GM12891 (cell line): Measurements from ENCODE around the gene FFAR2.
"Not testable (repeated sequence)": the region's sequence is repeated elsewhere in the genome, so short reads cannot be mapped to it uniquely, and the experiment has no call there.

Experiments used
- DNase-seq: peaks from one replicate; pipeline ENCODE4 v3.0.0; 2011; ENCODE audit warnings: low spot score; ENCODE audit not compliant: insufficient read length
- FAIRE-seq: peaks from 2 replicates; lab custom pipeline; 2011; peaks lifted over from hg19 to GRCh38; lab: Jason Lieb, UNC
- PAX5 ChIP-seq: IDR thresholded peaks from 2 replicates; pipeline ENCODE4 v1.6.1; 2011; ENCODE audit warnings: low read length, moderate library complexity, mild to moderate bottlenecking; ENCODE audit not compliant: insufficient read depth, severe bottlenecking
- POLR2A ChIP-seq: IDR thresholded peaks from 2 replicates; pipeline ENCODE4 v1.6.1; 2011; ENCODE audit warnings: low read depth, low read length, control low read depth
- POLR2AphosphoS5 ChIP-seq: IDR thresholded peaks from 2 replicates; pipeline ENCODE4 v1.6.1; 2011; ENCODE audit warnings: low read depth, low read length, control low read depth
- POU2F2 ChIP-seq: IDR thresholded peaks from 2 replicates; pipeline ENCODE4 v1.6.1; 2011; ENCODE audit warnings: low read depth, mild to moderate bottlenecking, control low read depth, low read length, moderate library complexity
- SPI1 ChIP-seq: IDR thresholded peaks from 2 replicates; pipeline ENCODE4 v1.6.1; 2011; ENCODE audit warnings: low read depth, low read length, control low read depth
- TAF1 ChIP-seq: IDR thresholded peaks from 2 replicates; pipeline ENCODE4 v1.6.1; 2011; ENCODE audit warnings: low read depth, low read length, control low read depth

FFAR2 gene

GRCh38 chr19:35408284-35409171, 39.5 kb upstream of the FFAR2 start:
- DNase-seq (no peak), FAIRE-seq (peak; percentile 89)

GRCh38 chr19:35409191-35409590, 38.9 kb upstream of the FFAR2 start:
- no peak for FAIRE-seq
- no peak for DNase-seq
- TF ChIP-seq PAX5 (no peak), TAF1 (no peak), POLR2A (no peak), POU2F2 (no peak), SPI1 (no peak), POLR2AphosphoS5 (no peak)

More at GRCh38 chr19:35408284-35409171, 39.5 kb upstream of the FFAR2 start:
- TF ChIP-seq POU2F2: no peak
- peak; percentile 71 for TF ChIP-seq SPI1
- TF ChIP-seq POLR2A: no peak
- TF ChIP-seq TAF1: no peak
- no peak for TF ChIP-seq POLR2AphosphoS5

- FAIRE-seq (peak; percentile 9), DNase-seq (no peak)
Observed at GRCh38 chr19:35410487-35410886, 37.6 kb upstream of the FFAR2 start.

GRCh38 chr19:35414442-35414841, 33.6 kb upstream of the FFAR2 start:
- DNase-seq (no peak), FAIRE-seq (no peak)
- TF ChIP-seq TAF1 (no peak), PAX5 (no peak), POLR2A (no peak), SPI1 (no peak), POLR2AphosphoS5 (no peak), POU2F2 (no peak)

More at GRCh38 chr19:35410487-35410886, 37.6 kb upstream of the FFAR2 start:
- TF ChIP-seq SPI1 (no peak), POLR2AphosphoS5 (no peak), TAF1 (no peak), POLR2A (no peak), PAX5 (no peak), POU2F2 (no peak)

GRCh38 chr19:35416331-35416730, 31.7 kb upstream of the FFAR2 start:
- FAIRE-seq (no peak), DNase-seq (no peak)
- TF ChIP-seq POLR2AphosphoS5 (no peak), TAF1 (no peak), SPI1 (no peak), PAX5 (no peak), POU2F2 (no peak), POLR2A (no peak)

- TF ChIP-seq SPI1: no peak
- TF ChIP-seq PAX5: no peak
- no peak for TF ChIP-seq POU2F2
- no peak for TF ChIP-seq TAF1
- no peak for TF ChIP-seq POLR2A
- TF ChIP-seq POLR2AphosphoS5: no peak
Observed at GRCh38 chr19:35417278-35417677, 30.8 kb upstream of the FFAR2 start.

GRCh38 chr19:35417713-35418534, 30.1 kb upstream of the FFAR2 start:
- DNase-seq (no peak), FAIRE-seq (peak; percentile 69)
- TF ChIP-seq SPI1 (peak; percentile 91), POU2F2 (no peak), POLR2AphosphoS5 (no peak), PAX5 (no peak), TAF1 (no peak), POLR2A (no peak)

More at GRCh38 chr19:35417278-35417677, 30.8 kb upstream of the FFAR2 start:
- DNase-seq: no peak
- FAIRE-seq: no peak

- TF ChIP-seq POU2F2 (no peak), POLR2A (no peak), TAF1 (no peak), PAX5 (no peak), POLR2AphosphoS5 (no peak), SPI1 (no peak)
- DNase-seq (no peak), FAIRE-seq (no peak)
Observed at GRCh38 chr19:35419046-35419445, 29.0 kb upstream of the FFAR2 start.

- DNase-seq (no peak), FAIRE-seq (no peak)
- no peak for TF ChIP-seq TAF1
- TF ChIP-seq POU2F2: no peak
- TF ChIP-seq PAX5: no peak
- TF ChIP-seq POLR2AphosphoS5: no peak
- TF ChIP-seq POLR2A: no peak
- no peak for TF ChIP-seq SPI1
Observed at GRCh38 chr19:35419805-35420204, 28.3 kb upstream of the FFAR2 start.

GRCh38 chr19:35421362-35421761, 26.7 kb upstream of the FFAR2 start:
- TF ChIP-seq POLR2AphosphoS5 (no peak), SPI1 (no peak), PAX5 (no peak), POU2F2 (no peak), POLR2A (no peak), TAF1 (no peak)
- DNase-seq: no peak
- no peak for FAIRE-seq

- DNase-seq, FAIRE-seq: not testable (repeated sequence)
Observed at GRCh38 chr19:35423406-35423805, 24.7 kb upstream of the FFAR2 start.
